NCI-H146 (cell line): ENCODE data around the gene ACOT7.

Experiments
- DNase-seq: peaks from one replicate; lab custom pipeline; 2025; lab: John Stamatoyannopoulos, UW

The ACOT7 gene

DNA sequence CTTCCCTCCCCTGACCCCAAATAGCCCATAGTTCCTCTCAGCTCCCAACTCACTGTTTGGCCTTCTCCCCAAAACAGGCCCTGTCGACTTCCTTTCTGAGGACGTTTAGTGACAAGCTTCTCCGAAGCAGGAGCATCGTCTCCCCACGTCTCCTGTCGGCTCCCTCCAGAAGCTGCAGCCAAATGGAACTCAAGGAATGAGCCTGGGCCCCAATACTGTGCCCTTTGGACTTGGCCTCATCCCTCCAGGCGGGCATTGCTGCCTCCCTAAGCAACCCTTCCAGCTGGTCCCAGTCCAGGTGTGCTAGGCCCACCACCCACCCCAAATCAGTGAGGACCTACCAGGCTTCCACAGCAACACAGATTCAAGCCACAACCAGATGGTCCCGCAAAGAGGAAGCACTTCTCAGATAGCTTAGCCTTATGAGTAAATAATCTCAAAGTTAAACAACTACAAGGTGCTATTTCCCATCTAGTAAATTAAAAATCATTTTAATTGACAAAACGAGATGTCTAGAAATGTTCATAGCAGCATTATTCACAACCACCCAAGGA is 33.0 kb downstream of the ACOT7 start:
- DNase-seq, result no peak

DNA sequence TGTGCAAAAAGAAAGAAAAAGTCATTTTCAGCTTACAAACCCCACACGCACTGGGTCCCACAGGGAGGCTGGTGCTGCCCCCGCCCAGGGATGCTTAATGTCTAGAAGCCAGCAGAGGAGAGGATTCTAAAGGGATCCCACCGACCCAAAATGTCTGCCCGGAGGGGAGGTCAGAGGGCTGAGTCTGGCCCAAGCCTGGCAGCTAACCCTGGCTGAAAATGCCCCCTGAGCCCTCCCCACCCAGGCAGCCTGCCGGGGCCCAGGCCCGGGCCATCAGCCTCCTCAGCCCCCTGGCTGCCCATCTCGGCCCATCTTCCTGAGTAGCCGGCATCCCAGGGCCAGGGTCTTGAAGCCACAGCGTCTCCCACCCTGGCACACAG is 33.5 kb downstream of the ACOT7 start:
- no peak for DNase-seq

DNA sequence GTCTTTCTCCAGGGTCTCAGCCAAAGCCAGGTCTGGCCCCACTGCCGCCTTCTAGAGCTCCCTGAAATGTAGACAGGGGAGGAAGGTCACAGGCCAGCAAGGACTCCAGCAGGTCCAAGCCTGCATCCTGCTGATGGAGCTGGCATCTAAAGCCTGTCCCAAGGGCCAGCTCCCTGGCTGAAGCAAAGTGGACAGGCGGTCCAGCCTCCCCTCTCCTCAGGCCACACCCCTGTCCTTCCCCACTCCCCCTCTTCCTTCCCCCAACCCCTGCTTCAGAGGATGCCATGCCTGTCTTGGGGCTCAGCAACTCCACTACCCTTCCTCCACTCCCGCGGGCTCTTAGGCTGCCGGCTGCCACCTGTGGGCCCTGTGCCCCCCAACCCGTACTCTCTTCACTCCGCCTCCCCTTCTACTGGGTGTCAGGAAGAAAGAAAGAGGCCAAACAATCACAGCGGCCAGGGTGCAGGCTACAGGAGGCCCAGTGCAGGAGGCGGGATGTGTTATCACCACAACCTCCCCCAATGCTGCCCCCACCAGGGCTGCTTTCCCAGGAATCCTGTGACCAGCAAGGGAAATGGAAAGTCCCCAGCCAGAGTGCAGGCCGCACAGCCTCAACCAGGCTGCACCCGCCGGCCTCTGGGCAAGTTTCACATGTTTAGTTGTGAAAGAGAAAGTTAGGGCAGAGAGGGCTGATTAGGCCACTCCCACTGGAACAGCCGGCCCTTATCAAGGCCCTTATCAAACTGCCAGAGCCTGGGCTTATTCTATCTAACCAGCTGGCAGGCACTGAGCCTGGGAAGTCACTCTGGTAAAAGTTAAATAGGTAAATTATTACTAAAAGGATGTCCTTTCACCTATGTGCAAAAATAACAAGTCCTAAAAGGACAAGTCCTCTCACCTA is 34.1 kb downstream of the ACOT7 start:
- no peak for DNase-seq

DNA sequence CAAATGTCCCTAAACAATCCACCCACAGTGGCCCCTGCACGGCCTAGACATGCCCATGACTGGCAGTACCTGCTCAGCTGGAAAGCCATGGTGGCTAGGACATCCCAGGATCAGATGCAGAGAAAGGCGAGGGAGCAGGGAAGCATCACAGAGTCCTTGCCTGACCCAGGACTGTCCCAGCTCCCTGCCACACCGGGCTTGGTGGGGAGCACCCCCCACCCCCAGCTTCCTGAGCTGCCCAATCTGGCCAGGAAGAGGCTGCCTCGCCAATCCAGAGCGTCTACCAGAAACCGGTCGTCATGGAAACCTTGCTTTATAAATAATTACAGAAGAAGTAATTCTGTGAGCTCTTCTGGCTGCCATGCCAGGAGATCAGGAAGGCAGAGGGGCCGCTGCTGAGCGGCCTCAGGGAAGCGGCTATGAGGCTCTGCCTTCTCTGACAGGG is 34.8 kb downstream of the ACOT7 start:
- DNase-seq, result no peak

DNA sequence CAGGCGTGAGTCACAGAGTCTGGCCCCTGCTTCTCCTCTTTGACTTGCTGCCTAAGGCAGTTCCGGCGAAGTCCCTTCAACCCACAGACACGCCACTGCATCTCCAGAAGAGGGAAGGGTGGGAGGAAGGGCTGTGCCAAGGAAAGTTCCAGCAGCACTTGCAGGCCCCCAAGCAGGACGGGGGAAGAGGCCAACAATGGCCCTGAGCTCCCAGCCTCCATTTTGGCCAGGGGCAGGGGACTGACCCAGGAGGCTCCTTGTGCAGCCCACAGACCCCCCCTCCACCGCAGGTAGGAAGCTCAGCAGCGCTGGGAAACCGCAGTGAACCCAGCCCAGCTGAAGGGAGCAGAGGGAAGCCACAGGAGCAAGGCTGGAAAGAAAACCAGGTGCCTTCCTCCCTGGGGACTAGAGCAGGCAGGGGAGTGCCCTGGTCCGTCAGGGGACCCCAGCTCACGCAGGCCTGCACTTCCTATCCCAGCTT is 35.4 kb downstream of the ACOT7 start:
- DNase-seq, result no peak

DNA sequence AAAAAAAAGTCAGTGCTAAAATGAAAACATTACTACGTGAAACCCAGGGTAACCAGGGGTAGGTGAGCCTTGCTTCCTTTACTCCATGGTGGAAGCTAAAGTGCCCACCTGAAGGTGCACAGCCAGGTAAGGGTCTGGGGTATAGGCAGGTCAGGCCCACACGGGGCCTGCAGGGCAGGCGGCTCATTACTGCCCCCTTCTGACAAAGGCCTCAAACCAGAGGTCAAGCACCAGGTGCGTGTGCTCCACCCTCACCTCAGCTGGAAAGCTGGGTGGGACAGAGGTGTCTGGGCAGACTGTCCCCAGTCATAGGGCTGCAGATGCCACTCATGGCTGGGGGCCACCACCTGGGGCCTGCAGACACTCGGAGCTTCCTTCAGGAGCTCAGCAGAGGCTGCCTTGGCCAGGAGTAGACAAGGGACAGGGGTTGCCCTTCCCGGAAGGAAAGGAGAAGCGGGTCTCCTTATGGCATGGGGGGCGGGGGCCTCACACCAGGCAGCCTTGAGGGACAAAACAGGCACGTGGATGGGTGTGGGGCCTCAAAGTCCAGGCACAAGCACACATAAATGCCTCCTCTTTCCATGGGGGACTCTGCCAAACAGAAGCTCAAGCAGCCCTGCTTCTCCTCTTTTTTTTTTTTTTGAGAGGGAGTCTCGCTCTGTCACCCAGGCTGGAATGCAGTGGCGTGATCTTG is 36.2 kb downstream of the ACOT7 start:
- DNase-seq, result no peak

DNA sequence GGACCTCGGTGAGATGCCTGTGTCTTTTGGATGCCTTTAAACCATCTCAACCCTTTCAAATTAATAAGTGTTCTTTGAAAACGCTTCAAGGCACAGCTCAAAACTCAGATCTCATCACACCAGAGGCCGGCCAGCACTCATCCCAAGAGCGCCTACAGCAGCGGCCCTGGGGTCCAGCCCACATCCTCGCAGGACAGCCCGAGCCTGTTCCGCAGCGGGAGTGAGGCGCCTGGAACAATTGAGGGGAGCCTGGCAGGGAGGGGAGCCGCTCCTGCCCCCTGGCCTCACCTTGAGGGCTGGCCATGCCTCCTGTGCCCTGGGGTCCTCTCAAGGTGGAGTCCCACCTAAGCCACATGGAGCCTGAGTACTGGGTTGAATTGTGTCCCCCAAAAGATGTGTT is 37.9 kb downstream of the ACOT7 start:
- no peak for DNase-seq

DNA sequence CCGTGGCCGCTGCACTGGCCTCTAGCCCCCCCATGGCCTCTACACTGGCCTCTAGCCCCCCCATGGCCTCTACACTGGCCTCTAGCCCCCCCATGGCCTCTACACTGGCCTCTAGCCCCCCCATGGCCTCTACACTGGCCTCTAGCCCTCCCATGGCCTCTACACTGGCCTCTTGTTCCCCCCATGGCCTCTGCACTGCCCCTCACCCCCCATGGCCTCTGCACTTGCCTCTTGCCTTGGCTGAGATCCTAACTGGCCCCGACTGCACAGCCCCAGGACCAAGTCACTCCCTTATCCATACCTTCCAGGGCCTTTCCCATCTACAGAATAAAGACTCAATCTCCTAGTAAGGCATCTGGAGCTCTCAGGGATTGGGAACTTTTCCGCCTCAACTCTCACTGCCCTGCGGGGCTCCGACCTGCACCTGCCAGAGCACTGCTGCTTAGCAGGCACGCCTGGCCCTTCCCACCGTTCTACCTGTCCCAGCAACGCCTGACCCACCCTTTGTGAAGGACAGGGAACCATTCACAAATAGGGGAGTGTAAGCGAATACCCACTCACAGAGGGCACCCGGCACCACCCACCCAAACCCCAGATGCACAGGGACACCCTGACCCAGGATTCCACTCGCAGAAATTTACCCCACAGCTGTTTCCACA is 38.8 kb downstream of the ACOT7 start:
- no peak for DNase-seq

DNA sequence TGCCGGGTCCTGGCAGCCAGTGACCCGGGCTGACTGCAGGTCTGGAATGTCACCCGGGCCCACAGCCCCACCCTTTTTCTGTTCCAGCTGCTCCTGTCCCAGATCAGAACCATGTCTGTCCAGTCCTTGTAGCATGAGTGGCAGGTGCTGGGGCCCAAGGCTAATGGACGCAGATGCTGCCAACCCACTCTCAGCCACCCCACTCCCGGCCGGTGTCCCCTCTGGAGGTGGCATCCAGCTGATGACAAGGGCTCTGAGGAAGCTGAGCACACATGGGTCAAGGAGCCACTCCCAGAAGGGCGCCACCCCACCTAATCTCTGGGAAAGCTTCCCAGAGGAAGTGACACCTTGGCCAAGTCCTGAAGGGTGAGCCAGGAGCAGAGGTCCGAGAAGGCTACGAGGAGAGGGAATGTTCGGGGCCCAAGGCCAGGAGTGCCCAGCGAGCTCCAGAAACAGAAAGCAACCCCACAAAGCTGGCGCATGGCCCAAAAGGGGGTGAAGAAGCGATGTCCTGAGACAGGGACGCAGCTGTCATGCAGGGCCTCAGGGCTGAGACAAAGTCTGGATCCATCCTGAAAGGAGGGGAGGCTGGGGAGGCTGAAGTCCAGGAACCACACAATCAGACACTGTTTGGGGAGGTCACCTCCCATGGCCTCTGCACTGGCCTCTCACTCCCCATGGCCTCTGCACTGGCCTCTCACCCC is 39.5 kb downstream of the ACOT7 start:
- DNase-seq, result no peak

DNA sequence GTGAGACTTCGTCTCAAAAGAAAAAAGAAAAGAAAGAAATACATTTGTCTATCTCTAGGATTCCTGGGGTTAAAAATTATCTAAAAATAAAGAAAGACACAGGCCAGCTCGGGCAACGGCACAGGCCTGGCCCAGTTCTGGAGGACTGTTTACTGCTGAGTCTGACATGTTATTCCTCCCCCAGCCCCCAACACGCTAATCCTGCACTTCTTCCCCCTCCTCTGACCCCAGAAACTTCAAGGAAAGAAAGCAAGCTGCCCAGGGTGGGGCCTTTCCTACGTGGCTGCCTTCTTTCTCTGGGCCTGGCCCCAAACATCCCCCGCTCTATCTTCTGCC is 40.0 kb downstream of the ACOT7 start:
- no peak for DNase-seq

DNA sequence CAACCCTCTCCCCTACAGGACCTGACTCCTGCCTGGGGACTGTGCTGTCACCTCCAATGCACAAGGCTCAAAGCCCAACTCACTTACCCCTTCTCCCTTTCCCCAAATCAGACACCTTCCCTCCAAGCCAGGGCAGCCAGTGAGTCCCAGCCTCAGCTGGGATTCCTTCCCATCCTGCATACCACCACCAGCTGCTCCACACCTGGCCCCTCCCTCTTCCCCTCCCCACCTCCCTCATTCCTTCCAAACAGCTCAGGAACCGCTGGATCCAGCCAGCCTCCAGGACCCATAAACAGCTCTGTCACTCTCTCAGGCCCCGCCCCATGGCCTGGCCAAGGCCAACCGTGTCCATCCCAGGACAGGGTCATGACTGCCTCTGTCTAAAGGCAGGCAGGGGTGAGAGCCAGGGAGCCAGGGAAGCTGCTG is 41.4 kb downstream of the ACOT7 start:
- DNase-seq, result no peak

DNA sequence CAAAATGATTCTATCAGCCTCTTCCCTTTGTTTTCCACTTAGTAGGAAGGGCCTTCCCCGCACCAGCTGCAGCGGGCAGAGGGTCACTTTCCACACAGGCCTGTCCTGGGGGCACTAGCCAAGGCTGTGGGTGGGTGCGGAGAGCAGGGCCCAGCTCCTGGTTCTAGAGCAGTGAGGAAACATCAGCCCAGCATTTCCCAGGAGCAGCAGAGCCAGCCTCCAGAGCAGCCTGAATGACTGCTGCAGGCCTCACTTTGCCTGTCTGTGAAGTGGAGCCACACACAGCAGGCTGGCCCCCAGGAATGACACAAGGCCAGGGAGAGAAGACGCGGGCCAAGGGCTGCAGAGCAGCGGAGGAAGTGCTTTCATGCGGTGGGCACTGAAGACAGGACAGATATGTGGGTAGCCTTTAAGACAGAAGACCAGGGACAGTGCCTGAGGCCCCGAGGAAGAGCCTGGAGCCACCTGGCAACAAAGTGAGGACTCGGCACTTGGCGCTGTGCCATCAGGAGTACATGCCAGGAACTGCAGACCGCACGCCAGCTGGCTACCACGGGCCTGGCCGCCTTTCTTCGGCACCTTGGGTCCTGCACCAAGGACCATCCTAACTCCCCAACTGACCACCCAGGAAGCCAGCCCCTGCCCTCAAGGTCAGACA is 42.0 kb downstream of the ACOT7 start:
- no peak for DNase-seq

DNA sequence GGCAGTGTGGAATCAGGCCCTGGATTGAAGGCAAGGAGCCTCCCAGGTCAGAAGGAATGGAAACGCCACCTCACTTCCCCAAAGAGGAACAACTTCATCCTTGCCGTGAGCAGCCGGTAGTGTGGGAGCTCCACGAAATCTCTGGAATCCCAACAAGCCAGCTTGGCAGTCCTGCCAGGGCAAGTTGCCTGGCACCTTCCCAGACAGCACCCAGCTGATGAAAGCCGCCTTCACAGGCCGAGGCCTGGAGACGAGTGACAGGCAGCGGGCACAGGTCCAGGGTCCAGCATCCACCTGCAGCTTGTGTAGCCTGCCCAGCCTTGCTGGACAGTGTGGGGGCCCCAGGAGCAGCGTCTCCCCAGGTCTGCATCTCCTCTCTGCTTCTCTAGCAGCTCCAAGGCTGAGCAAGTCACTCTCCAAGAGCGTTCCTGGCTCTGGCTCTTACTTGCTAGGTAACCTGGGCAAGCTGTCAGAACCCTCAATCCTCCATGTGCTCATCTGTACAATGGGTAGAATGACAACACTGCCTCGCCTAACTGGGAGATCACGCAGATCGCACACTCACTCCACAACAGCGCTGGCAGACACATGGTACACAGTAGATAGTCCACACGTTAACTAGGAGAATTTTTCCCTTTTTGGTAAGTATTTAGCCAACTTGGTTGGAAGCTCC is 43.0 kb downstream of the ACOT7 start:
- no peak for DNase-seq

DNA sequence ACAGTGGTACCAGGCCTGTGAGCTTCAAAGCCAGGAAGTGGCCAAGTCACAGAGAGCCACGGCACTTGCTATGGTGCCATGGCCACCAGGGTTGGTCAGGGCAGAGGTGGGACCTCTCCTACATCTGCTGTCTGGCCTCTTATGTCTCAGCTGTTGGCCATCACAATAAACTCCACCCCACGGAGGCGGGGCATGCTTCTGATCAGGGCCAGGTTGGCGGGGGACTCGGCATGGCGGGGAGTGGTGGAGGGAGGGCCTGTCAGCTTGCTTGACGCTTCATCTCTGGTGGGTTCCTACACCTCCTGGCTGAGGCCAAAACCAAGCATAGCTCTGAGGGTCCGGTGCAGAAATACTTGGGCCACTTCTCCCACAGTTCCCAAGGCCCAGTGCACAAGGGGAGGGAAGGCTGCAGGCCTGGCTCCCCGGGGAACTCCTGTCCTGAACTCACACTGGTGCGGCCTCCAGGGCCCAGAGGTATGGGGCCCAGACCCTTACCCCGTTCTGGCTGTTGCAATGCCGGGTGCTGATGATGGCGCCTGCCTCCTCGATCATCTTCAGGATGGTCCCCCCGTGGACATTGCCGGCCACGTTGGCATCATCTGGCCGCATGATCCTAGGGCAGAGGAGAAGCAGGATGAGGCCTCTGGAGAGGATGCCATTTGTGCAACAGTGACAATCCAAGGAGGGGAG is 44.2 kb downstream of the ACOT7 start:
- no peak for DNase-seq

DNA sequence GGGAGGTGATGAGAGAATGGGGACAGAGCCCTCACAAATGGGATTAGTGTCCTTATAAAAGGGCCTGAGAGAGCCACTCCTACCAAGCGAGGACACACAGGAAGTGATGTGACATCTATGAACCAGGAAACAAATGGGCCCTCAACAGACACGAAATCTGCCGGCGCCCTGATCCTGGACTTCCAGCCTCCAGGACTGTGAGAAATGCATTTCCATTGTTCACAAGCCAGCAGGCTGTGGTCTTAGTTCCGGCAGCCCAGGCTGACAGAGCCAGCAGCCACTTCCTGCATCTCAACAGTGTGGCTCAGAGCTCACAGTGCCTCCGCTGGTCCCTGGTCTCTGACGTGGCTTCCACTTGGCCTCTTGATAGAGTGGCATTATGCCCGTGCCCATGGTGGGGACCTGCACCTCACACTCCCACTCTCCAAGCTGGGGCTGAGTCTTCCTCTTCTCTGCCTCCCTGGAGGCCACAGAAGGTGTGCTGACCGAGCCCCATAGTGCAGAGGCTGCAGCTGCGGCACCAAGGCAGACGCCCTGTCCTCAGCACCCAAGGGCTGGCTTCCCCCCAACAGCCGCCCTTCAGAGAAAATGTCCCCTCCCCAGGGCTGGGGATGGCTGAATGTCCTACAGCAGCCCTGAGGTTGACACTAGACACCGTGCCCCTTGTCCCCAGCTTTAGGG is 44.9 kb downstream of the ACOT7 start:
- no peak for DNase-seq

DNA sequence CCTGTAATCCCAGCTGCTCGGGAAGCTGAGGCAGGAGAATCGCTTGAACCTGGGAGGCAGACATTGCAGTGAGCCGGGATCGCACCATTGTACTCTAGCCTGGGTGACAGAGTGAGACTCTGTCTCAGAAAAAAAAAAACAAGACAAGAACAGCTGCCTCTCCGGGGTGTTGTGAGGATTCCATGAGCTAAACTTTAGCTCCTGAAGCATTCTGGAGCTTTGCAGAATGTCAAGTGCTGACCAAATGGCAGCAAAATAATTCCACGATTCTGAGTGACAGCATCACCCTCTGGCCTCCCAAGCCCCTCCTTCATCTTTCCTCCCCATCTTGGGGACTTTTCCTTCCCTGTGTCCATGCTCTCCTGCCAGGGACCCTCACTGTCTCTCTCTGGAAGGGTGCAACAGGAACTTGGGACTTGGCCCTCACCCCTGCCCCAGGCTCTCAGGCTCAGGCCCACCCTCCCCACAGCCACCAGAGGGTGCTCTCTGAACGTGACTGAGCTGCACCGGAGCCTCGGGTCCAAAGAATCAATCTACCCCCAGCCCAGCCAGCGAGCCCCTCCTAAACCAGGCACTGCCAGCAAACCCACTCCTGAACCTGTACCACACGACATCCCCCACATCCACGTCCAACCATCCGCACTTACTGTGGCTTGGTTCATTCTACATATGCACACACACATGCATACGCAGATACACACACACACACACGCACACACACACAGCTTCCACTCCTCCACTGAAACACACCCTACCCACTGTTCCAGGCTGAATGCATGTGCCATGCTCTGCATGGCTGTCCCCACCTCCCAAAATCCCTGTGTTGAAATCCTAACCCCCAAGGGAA is 45.7 kb downstream of the ACOT7 start:
- DNase-seq, result no peak

DNA sequence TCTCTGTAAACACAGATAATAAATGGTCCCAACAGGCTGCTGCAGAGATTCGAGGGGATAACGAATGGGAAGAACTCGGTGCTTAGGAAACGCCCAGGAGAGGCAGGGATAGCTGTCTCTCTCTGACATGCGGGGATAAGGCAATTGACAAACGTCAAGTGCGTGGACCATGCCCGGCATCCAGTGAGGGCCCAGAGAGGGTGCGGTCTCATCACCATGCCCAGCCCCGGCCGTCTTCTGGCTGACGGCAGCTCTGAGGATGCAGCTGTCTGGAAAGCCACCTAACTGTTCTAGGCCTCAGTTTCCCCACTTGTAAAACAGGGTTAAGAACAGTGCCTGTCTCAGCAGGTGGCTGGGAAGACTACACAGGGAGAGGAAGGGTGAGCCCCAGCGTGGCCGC is 48.1 kb downstream of the ACOT7 start:
- no peak for DNase-seq

DNA sequence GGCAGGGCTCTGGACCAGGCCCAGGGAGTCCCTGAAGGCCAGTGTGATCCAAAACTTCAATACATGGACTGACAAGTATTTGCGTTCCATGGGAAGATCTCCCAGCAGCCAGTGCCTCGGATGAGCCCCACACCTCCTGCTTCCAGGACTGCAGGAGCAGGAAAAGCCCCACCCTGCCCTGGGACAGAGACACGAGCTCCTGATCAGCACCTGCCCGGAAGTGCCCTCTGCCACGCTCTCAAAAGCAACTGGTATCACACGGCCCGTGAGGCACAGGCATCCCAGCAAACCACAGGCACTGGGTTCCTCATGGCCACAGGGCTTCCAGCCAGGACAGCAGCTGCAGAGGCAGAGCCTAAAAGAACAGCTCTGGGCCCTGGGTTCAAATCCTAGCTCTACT is 48.6 kb downstream of the ACOT7 start:
- DNase-seq, result no peak
